NCI-H748 (cell line): ENCODE results near the gene VAMP8.
"Not testable (repeated sequence)": the region's sequence is repeated elsewhere in the genome, so short reads cannot be mapped to it uniquely, and the experiment has no call there.

Experiments
- DNase-seq: peaks from one replicate; lab custom pipeline; 2025; ENCODE audit not compliant: unreplicated experiment; lab: John Stamatoyannopoulos, UW

VAMP8 gene

DNA sequence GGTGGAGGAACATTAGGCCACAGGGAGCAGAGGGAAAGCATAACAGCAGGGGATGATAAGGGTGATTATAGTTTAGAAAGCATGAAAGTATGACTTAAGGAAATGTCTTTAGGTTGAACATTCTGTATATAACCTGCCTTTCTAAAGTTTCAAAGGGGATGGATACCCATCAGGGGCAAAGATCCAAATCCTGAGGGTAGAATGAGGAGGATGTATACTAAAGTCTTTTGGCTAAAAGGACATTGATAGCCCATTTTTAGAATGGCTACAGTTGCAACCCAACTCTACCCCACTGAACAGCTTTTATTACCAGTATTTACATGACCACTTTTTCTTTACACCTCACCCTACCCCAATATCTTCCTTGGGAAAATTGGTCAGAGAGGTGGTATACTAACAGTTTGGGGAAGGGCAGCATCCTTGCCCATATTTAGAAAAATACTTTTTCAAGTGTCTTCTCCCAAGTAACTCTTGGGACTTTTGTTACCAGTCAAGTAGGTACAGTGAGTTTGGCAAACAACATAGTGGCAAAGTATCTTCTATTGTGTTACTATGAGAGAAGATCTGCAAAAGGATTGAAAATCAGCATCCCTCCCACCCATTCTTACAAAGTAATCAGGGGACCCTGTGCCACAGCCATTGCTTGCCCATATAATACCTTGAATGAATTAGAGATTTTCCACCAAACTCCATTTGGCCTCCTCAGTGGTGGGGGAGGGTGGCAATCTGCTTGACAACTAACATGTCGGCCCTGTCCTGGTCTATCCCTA, 30.1 kb upstream of the VAMP8 start:
- no peak for DNase-seq

- DNase-seq: no peak
Measured at GRCh38 chr2:85547859-85548607, 29.4 kb upstream of the VAMP8 start.

GRCh38 chr2:85548608-85548900, 28.8 kb upstream of the VAMP8 start:
- no peak for DNase-seq

GRCh38 chr2:85549095-85549494, 28.3 kb upstream of the VAMP8 start:
- DNase-seq: no peak

DNA sequence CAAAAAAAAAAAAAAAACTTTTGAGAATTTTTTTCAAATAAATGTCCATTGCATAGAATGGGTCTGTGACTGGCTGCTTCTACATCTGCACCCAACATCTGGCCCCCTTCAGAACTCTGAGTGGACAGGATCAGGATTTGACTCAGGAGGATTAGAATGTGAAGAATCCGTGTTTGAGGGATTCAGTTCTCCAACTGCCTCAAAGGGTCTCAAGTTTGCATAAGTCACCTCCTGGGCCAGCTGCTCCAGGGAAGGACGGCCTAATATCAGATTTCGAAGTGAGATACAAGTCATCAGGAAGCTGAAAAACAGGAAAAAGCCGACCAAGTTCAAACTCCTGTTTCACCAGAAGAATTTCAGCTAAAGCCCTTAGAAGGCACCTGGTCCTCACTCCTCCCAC, 27.6 kb upstream of the VAMP8 start:
- no peak for DNase-seq

DNA sequence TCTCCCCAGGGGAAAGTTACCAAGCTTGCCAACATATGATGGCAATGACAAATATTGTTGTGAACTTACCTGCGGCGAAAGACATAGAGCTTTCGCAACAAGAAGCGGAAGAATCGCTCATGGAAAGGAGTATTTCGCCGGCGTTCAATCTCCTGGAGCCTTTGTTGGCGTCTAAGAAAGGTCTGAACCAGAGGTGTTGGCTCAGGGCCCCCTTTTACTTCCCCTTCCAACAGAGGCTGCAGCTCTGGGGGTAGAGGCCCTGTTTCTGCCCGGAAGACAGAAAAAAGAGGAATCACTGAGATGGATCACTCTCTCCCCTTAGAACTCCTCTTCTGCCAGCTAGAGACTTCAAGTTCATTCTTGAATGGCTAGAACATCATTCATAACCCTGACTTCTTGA, 26.9 kb upstream of the VAMP8 start:
- no peak for DNase-seq

DNA sequence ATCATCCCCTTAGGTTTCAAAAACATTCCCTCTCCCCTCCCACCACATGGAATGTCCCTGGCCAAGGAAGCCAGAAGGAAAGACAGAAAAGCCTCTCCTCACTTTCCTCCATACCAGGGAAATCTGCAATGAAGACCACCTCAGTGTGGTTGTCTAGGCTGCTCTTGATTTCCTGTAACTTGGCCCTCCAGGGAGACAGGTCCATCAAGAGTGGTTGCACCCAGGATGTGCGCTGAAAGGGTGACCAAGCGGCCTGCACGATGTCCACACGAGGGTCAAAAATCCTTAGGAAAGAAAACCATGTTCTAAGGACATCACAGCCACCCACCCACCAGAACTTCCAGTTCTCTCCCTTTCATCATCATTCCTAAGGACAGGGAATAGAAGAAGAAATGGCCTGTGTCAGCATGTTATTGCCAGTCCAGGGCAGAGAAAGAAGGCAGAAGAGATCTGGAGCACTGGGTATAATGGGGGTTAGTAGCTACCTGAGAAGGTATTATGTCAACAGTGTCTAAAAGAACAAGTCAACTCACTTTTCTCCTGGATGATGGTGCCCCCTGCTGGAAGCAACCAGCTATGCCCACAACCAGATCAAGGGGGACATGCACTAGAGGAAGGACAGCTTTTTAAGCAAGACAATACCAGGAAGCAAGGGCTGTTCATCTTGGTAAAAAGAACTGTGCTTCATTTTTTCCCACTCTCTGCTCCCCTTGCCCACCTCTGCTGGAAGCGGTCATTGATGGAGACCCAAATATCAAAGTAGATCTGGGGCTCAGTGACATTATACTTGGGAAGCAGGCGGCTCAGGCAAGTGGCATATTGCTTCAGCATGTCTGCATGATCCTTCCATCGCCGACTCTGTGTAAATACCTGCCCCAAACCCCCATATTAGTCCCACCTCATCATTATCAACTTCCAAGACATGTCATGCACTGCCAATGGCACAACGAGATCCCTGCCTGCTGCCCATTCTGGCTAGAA, 25.4 kb upstream of the VAMP8 start:
- DNase-seq: peak; percentile 59

DNA sequence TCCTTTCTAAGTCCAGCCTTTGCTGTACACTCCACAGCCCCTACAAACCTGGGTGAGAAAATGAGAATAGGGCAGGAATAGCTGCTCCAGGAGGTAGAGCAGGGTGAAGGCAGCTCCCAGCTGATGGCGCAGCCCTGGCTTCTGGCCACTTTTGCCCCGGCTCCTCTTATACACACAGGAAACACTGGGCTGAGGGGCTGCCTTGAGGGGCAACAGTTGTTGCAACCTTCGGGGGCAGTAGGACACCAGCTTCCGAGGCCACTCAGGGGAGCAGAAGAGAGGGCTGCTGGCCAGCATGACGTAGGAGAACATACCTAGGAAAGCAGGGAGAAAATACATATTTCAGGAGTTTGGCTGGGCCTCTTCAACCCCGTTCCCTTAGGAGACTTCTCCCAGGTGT, 24.2 kb upstream of the VAMP8 start:
- DNase-seq: no peak

DNA sequence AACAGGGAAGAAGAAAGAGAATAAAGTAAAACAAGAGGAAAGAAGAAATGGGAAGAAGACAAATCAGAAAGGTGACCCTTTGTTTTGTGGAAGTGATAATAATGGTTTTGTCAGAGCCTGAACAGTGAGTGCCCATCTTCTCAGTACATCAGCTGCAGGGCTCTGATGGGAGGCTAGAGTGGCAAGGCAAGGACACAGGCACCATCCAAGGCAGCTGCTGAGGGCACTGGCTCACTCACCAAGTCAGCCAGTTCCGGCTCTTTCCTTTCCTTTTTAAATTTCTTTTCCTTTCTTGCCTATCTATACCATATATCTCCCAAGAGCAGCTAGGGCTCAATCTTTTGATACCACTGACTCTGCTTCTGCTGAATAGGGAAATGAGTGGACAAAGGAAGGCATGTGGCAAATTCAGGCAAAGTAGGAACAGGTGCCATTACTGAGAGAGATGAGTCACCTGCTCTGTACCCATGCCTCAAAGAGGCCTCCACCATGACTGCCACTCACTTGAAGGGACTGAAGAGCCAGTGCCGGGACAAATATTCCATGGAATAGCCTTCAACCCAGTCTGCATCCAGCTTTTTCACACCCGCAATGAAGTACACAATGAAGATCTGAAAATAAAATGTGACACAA, 22.3 kb upstream of the VAMP8 start:
- no peak for DNase-seq

GRCh38 chr2:85557130-85557529, 20.3 kb upstream of the VAMP8 start:
- no peak for DNase-seq

GRCh38 chr2:85558160-85558559, 19.2 kb upstream of the VAMP8 start:
- DNase-seq: no peak

DNA sequence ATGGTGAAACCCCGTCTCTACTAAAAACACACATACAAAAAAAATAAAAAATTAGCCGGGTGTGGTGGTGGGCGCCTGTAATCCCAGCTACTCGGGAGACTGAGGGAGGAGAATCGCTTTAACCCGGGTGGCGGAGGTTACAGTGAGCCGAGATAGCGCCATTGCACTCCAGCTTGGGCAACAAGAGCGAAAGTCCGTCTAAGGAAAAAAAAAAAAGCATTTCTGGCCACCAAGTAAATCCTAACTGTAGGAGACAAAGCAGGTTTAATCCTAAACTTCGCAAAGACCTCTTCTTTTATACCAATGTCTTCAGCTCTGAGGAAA, 17.0 kb upstream of the VAMP8 start:
- not testable (repeated sequence) for DNase-seq

DNA sequence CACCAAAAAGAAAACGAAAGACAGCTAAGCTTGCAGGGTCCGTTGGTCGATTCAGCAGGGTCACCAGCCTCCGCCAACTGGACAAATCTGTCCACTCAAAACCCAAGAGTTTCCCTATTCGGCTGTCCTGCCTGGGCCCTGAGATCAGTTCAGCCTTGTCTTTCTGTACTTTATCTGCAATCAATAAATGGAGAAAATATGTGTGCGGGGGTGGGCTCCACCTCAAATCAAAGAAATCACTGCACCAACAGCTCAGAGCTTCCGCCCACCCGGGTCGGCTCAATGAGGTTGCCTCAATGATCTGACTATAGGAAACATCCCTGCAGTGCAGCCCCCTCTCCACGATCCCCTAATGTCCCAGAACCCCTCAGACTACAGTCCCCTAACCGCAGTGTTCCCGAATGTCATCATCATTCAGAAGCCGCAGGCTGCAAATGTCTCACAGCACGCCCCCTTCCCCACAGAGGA, 16.5 kb upstream of the VAMP8 start:
- no peak for DNase-seq

- peak; percentile 96 for DNase-seq
Measured at GRCh38 chr2:85561280-85562212, 15.8 kb upstream of the VAMP8 start, which contains the start of gene GGCX. Gene GGCX, minus strand, starts transcription at chr2:85561493. Its CDS starts 65 bp downstream, at chr2:85561428.

DNA sequence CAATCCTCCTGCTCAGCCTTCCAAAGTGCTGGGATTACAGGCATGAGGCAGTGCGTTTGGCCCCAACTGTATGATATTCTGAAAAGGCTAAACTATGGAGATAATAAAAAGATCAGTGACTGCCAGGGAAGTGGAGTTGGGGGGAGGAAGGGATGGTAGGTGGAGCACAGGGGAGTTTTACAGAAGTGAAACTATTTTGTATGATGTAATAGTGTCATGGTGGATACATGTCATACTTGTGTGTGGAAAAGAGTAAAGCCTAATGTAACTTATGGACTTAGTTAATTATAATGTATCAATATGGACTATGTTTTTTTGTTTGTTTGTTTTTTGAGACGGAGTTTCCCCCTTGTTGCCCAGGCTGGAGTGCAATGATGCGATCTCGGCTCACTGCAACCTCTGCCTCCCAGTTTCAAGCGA, 13.2 kb upstream of the VAMP8 start:
- DNase-seq: no peak

- DNase-seq: no peak
Measured at GRCh38 chr2:85566265-85566664, 11.1 kb upstream of the VAMP8 start.

DNA sequence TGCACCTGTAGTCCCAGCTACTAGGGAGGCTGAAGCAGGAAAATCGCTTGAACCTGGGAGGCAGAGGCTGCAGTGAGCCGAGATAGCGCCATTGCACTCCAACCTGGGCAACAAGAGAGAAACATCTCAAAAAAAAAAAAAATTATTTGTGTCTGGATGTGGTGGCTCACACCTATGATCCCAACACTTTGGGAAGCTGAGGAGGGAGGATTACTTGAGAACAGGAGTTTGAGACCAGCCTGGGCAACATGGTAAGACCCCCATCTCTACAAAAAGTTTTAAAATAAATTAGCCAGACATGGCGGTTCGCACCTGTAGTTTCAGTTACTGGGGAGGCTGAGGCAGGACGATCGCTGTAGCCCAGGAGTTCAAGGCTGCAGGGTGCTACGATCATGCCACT, 1.6 kb upstream of the VAMP8 start:
- DNase-seq: no peak

- DNase-seq: no peak
Measured at GRCh38 chr2:85577063-85577385, 362 bp upstream of the VAMP8 start.

GRCh38 chr2:85578243-85579180, 1.1 kb downstream of the VAMP8 start:
- DNase-seq: no peak
